ENCODE measurements around the gene CAPZA1.

GRCh38 chr1:112589766-112590165, 29.9 kb upstream of the CAPZA1 start:
- TF ChIP-seq CBFB (CRISPR knock-in tag; IDR thresholded peaks at IDR 0.05; ENCODE audit: low read depth) (no peak), CTCF (IDR thresholded peaks at IDR 0.05) (no peak), USF1 (CRISPR knock-in tag; IDR thresholded peaks at IDR 0.05) (no peak), ZNF396 (CRISPR knock-in tag; IDR thresholded peaks at IDR 0.05; ENCODE audit: borderline replicate concordance) (no peak), ZNF671 (CRISPR knock-in tag; IDR thresholded peaks at IDR 0.05) (no peak), ERG (CRISPR knock-in tag; IDR thresholded peaks at IDR 0.05) (no peak), E2F4 (CRISPR knock-in tag; IDR thresholded peaks at IDR 0.05; ENCODE audit: borderline replicate concordance, low read depth) (no peak), ZNF138 (CRISPR knock-in tag; conservative IDR thresholded peaks at IDR 0.05) (no peak), RELA (CRISPR knock-in tag; IDR thresholded peaks at IDR 0.05; ENCODE audit: borderline replicate concordance) (no peak), ZNF532 (CRISPR knock-in tag; IDR thresholded peaks at IDR 0.05; ENCODE audit: borderline replicate concordance) (no peak)
